AML-193 (cell line): ENCODE results near the gene OR10S1.
"Not testable (repeated sequence)": the region's sequence is repeated elsewhere in the genome, so short reads cannot be mapped to it uniquely, and the experiment has no call there.

Source experiments
- DNase-seq, 2 experiments: peaks; one replicate each; lab custom pipeline; 2025; lab: John Stamatoyannopoulos, UW

OR10S1 gene

GRCh38 chr11:123977731-123978347, at the start of gene OR10S1:
OR10S1 (minus strand) TSS chr11:123977781; CDS start chr11:123977664, 117 bp downstream.
- no peak for DNase-seq

GRCh38 chr11:124026498-124026897, 48.9 kb upstream of the OR10S1 start, which contains the start of gene OR10G8:
OR10G8 (plus strand) TSS chr11:124026798; CDS start chr11:124029623, 2,825 bp downstream.
- no peak for DNase-seq

GRCh38 chr11:124015837-124016236, 38.3 kb upstream of the OR10S1 start:
- not testable (repeated sequence) for DNase-seq

GRCh38 chr11:124012697-124013096, 35.1 kb upstream of the OR10S1 start, which contains the start of gene OR10G4:
OR10G4 (plus strand) TSS chr11:124012997; CDS start chr11:124015575, 2,578 bp downstream.
- DNase-seq = no peak

GRCh38 chr11:123995119-123995518, 17.5 kb upstream of the OR10S1 start, which contains the start of gene OR10G6:
OR10G6 (minus strand) TSS chr11:123995161; CDS start chr11:123995161, 0 bp downstream.
- DNase-seq = no peak

- no peak for DNase-seq
These were observed 1.7 kb upstream of the OR10S1 start for GRCh38 chr11:123979311-123979710.

- DNase-seq = no peak
These were observed 616 bp downstream of the OR10S1 start for GRCh38 chr11:123976770-123977560.

GRCh38 chr11:123973816-123974215, 3.8 kb downstream of the OR10S1 start:
- no peak for DNase-seq

- DNase-seq = no peak
These were observed 20.8 kb downstream of the OR10S1 start for GRCh38 chr11:123956752-123957151.

GRCh38 chr11:123945132-123945531, 32.4 kb downstream of the OR10S1 start:
- no peak for DNase-seq

- DNase-seq = no peak
These were observed 33.8 kb downstream of the OR10S1 start, which contains the start of gene OR6T1 for GRCh38 chr11:123943738-123944137. OR6T1 (minus strand) TSS chr11:123943838; CDS start chr11:123943838, 0 bp downstream.

- no peak for DNase-seq
These were observed 35.2 kb downstream of the OR10S1 start for GRCh38 chr11:123942413-123942812.

GRCh38 chr11:123939317-123939716, 38.3 kb downstream of the OR10S1 start, which contains the start of gene OR4D5:
OR4D5 (plus strand) TSS chr11:123939617; CDS start chr11:123939617, 0 bp downstream.
- no peak for DNase-seq
